ENCODE results near the gene THEMIS.

THEMIS gene

GRCh38 chr6:127920804-127921203, 19.9 kb upstream of the THEMIS start:
- Histone ChIP-seq H3K27ac (ENCODE audit: extremely low read depth, low read depth, low read length) (no peak overlapping the region), H3K4me3 (ENCODE audit: low read depth, low read length) (no peak overlapping the region), H3K9me3 (ENCODE audit: control insufficient read depth, insufficient read depth, low read depth, low read length) (no peaks in the 10 kb centered on the region), H3K4me1 (ENCODE audit: control insufficient read depth, insufficient read depth, low read length) (no peaks in the 10 kb centered on the region), H3K36me3 (ENCODE audit: control insufficient read depth in 2 of 2, insufficient read depth in 1 of 2, low read length in 2 of 2) (no peaks in the 10 kb centered on the region)
- ChIA-PET POLR2A (no interaction called here), CTCF (interaction anchor here (0.6 kb wide), 1 partner anchor 407 kb away, joined by 3 read pairs; no protein-coding TSS in a partner anchor)
- TF ChIP-seq HOXD13 (CRISPR knock-in tag; IDR thresholded peaks at IDR 0.05; ENCODE audit: borderline replicate concordance) (no peak), SP3 (tag by site-specific recombination; IDR thresholded peaks at IDR 0.05) (no peak), ZNF24 (tag by site-specific recombination; IDR thresholded peaks at IDR 0.05) (no peak), ZNF692 (tag by site-specific recombination; IDR thresholded peaks at IDR 0.05) (no peak), KLF1 (tag by site-specific recombination; IDR thresholded peaks at IDR 0.05) (no peak), GFI1B (tag by site-specific recombination; IDR thresholded peaks at IDR 0.05) (no peak), ELK4 (IDR thresholded peaks at IDR 0.05; ENCODE audit: borderline replicate concordance, low read depth, low read length) (no peak), ZNF266 (tag by site-specific recombination; IDR thresholded peaks at IDR 0.05; ENCODE audit: low read depth) (no peak), HIC1 (tag by site-specific recombination; IDR thresholded peaks at IDR 0.05) (no peak)

- Histone ChIP-seq H3K36me3 (ENCODE audit: control insufficient read depth in 2 of 2, insufficient read depth in 1 of 2, low read length in 2 of 2) (no peaks in the 10 kb centered on the region), H3K27ac (ENCODE audit: extremely low read depth, low read depth, low read length) (no peak overlapping the region), H3K4me1 (ENCODE audit: control insufficient read depth, insufficient read depth, low read length) (no peaks in the 10 kb centered on the region), H3K4me3 (ENCODE audit: low read depth, low read length) (no peak overlapping the region), H3K9me3 (ENCODE audit: control insufficient read depth, insufficient read depth, low read depth, low read length) (no peaks in the 10 kb centered on the region)
- TF ChIP-seq ZNF184 (tag by site-specific recombination; IDR thresholded peaks at IDR 0.05) (no peak), ZNF571 (tag by site-specific recombination; IDR thresholded peaks at IDR 0.05) (no peak), ZNF248 (tag by site-specific recombination; IDR thresholded peaks at IDR 0.05) (no peak), ZNF366 (tag by site-specific recombination; conservative IDR thresholded peaks at IDR 0.05) (no peak), ZNF2 (tag by site-specific recombination; IDR thresholded peaks at IDR 0.05) (no peak), ZNF266 (tag by site-specific recombination; IDR thresholded peaks at IDR 0.05; ENCODE audit: low read depth) (no peak), KLF8 (tag by site-specific recombination; IDR thresholded peaks at IDR 0.05) (no peak), ZNF311 (tag by site-specific recombination; IDR thresholded peaks at IDR 0.05; ENCODE audit: borderline replicate concordance) (no peak), SP3 (tag by site-specific recombination; IDR thresholded peaks at IDR 0.05) (no peak), ZFP3 (tag by site-specific recombination; IDR thresholded peaks at IDR 0.05; ENCODE audit: low read depth) (no peak), ZNF26 (tag by site-specific recombination; IDR thresholded peaks at IDR 0.05) (no peak), ZNF341 (tag by site-specific recombination; IDR thresholded peaks at IDR 0.05; ENCODE audit: low read depth) (no peak), ZNF473 (tag by site-specific recombination; IDR thresholded peaks at IDR 0.05) (no peak), TCF7L2 (IDR thresholded peaks at IDR 0.05; ENCODE audit: borderline replicate concordance, low read depth, low read length) (no peak), ZNF148 (tag by site-specific recombination; IDR thresholded peaks at IDR 0.05; ENCODE audit: borderline replicate concordance) (no peak)
- POLR2A ChIA-PET, result no interaction called here
- CTCF ChIA-PET, result interaction anchor here (0.6 to 0.7 kb wide), 2 partner anchors 49 to 687 kb away, joined by 3 read pairs; no protein-coding TSS in a partner anchor
Measured at GRCh38 chr6:127918506-127919427, 17.9 kb upstream of the THEMIS start.
